HG03095 (cell line): Measurements from ENCODE around the gene CTSK.

ENCODE experiments used
- ATAC-seq: cut with Tn5 transposase; IDR thresholded peaks from one replicate; pipeline ENCODE4 v1.9.1; 2021; ENCODE audit warnings: moderate library complexity; ENCODE audit not compliant: unreplicated experiment

CTSK gene

GRCh38 chr1:150763018-150763417 is 45.0 kb downstream of the CTSK start:
- no peak for ATAC-seq

GRCh38 chr1:150762552-150762951 is 45.5 kb downstream of the CTSK start:
- ATAC-seq, result no peak

- no peak for ATAC-seq
These were observed 46.3 kb downstream of the CTSK start for GRCh38 chr1:150761801-150762200.

DNA sequence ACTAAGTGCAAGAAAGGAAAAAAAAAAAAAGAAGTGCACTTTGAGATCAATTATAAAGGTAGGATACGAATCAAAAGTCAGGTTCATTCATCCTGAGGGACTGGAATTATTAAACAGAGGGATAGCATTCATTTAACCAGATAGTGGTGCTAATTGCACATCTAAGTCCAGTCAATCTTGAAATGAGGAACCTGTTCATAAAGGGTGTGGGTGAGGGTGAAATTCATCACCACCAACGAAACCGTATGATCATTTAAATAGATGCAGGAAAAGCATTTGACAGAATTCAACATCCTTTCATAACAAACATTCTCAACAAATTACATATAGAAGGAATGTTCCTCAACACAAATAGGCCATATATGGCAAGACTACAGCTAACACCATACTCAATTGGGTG is 48.0 kb downstream of the CTSK start:
- ATAC-seq, result no peak

GRCh38 chr1:150753416-150753815 is 54.6 kb downstream of the CTSK start:
- ATAC-seq, result no peak

DNA sequence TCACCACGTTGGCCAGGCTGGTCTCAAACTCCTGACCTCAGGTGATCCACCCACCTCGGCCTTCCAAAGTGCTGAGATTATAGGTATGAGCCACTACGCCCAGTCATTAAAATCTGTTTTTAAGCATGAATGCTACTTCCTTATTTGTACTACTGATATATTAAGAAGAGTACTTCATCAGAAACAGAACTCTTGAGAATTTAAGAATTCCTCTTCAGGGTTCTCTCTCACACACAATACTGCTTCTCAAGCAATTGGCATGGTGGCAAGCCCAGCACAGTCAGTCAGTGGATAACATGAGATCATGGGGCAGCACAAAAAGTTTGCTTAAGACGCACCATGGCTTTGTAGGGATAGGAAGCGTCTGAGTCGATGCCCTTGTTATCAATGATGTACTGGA is 56.6 kb downstream of the CTSK start:
- ATAC-seq, result no peak

DNA sequence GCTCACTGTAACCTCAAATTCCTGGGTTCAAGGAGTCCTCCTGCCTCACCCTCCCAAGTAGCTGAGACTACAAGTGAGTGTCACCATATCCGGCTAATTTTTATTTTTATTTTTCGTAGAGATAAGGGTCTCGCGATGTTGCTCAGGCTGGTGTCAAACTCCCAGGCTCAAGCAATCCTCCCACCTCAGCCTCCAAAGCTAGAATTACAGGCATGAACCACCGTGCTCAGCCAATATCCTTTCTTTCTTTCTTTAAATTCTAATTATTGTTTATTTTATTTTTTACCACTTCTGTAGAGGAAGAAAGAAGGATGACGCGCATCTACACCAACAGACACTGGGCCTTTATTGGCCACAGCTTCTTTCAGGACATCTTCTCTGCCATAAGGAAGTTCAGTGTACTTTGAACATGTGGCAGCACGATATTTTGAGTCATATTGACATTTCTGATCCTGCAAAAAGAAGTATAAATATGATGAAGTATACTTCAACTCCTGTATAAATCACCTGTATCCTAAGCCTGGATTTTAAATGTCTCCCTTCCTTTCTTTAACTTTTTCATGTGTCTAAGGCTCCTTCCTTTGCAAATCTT is 58.2 kb downstream of the CTSK start:
- no peak for ATAC-seq

- no peak for ATAC-seq
These were observed 59.0 kb downstream of the CTSK start for GRCh38 chr1:150748878-150749719.
